SH-SY5Y (cell line): ENCODE data around the gene OST4.

Source experiments
- GATA2 ChIP-seq: IDR thresholded peaks from 2 replicates; pipeline ENCODE4 v1.6.1; 2011; ENCODE audit warnings: mild to moderate bottlenecking, low read depth, low read length
- GATA3 ChIP-seq: IDR thresholded peaks from 2 replicates; pipeline ENCODE4 v1.6.1; 2011; ENCODE audit warnings: low read depth, mild to moderate bottlenecking, low read length, moderate library complexity

- TF ChIP-seq GATA2 = no peak
- TF ChIP-seq GATA3 = no peak
These were observed 14.8 kb upstream of the OST4 start for GRCh38 chr2:27086090-27086723.
